ENCODE results near the gene CHRNA4. TPM values are rescaled to one million over a fixed set of nuclear protein-coding genes. Genes with fewer than 3 reads are reported as not detected.

Gene CHRNA4
- total RNA-seq, 2 donors from 2014 or later, result not detected

DNA sequence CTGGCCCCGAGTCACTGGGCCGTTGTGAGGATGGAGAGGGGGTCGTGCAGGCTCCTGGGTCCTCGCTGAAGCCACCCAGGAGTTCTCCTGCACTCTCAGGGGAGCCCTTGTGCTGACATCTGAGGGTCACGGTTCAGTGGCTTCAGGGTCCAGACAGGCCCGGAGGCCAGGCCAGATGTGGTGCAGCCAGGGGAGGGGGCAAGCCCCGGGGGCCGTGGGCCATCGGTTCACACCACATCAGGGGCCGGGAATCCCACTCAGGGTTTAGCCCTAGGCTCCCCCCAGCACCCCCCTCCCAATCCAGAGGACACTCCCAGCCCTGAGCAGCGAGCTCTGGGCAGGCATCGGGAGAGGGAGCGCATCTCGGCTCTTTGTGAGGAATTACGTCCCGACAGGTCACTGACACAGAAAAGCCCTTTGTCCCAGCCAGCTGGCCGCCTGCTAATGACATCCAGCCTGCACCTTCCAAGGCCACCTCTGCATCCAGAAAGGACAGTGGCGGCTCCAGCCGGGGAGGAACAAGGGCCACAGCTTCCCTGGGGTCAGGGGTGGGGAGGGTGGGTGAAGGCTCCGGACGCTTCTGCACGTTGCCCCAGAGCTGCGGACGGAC is 6.4 kb upstream of the CHRNA4 start:
- H3K27me3 Mint-ChIP-seq, result peaks cover 0 to 5% of the 10 kb centered on the region in 2 donors
- H3K9me3 Mint-ChIP-seq, result no peaks in the 10 kb centered on the region
- no peak overlapping the region for H3K4me3 Mint-ChIP-seq
- H3K36me3 Mint-ChIP-seq, result no peaks in the 10 kb centered on the region
- ATAC-seq, result no peak
- no peak overlapping the region for H3K27ac Mint-ChIP-seq
- no peaks in the 10 kb centered on the region for H3K4me1 Mint-ChIP-seq (ENCODE audit: low read depth in 2 of 2)
- DNase-seq (ENCODE audit: low spot score), result no peak

DNA sequence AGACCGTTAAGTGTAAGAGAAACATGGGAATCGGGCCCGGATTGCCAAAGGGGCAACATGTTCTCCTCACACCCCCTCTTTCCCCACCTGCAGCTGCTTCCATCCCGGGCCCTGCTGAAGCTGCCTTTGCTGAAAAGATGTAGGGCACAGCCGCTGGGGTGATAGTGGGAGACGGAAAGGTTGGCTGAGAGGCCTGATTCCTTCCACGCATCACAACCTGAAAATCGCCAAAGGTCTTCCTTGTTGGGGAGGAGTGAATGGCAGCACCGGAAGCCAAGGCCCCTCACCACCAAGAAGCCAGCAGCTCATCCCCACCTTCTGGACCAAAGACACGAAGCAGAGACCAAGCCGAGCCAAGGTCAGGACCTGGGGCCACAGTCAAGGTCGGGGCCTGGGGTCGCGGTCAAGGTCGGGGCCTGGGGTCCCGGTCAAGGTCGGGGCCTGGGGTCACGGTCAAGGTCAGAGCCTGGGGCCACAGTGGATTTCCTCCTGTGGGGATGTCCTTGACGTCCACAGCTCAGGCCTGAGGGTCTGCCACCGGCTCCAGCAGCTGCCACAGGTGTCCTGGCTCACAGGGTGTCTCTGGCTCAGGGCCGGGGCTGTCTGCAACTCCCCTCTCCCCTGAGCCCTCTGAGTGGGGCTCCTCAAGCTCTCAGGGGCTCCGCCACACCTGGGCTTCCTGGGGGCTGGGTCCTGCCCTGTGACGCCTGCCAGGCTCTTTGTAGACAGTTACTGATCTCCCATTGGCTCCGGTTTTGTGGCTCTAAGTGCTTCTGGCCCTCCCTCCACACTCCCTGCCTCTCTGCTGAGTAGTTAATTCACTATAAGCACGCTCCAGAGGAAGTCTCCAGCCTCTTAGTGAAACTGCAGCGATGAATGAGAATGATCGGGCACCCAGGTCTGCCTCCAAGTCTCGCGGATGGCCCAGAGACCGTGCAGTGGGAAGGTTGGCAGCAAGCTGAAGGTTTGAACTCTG is 5.5 kb upstream of the CHRNA4 start:
- Mint-ChIP-seq H3K9me3 (no peaks in the 10 kb centered on the region), H3K4me1 (ENCODE audit: low read depth in 2 of 2) (no peaks in the 10 kb centered on the region), H3K27ac (no peak overlapping the region), H3K27me3 (peaks cover 0 to 7% of the 10 kb centered on the region in 2 donors), H3K36me3 (no peaks in the 10 kb centered on the region), H3K4me3 (no peak overlapping the region)
- ATAC-seq (no peak), DNase-seq (ENCODE audit: low spot score) (no peak)

DNA sequence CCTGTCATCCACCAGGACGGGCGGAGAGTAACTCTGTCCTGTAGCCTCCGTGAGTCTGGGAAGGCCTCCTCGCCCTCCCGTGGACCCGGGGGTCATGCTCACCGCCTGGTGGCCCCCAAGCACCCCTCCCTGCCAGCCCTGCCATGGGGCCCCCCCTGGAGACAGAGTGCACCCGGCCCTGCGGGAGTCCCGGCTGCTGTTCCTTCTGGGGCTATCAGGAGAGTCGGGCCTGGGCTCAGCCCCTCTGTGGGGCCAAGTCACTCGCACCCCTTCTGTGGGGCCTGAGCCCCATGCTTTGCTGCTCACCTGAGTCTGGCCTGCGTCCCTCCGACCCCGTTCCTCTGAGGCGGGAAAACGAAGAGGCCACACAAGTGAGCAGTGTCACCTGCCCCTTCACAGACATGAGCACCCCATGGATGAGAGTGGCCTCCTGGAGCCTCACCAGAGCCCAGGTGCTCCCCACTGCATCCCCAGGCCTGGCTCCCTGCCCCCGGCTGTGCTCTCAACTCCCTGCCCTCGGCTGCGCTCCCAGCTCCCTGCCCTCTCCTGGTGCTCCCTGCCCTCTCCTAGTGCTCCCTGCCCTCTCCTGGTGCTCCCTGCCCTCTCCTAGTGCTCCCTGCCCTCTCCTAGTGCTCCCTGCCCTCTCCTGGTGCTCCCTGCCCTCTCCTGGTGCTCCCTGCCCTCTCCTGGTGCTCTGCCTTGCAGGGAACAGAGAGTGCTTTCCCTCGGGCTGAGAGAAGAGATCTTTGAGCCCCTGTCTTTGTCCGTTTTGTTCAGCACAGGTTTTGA is 4.6 kb upstream of the CHRNA4 start:
- no peak overlapping the region for H3K27ac Mint-ChIP-seq
- ATAC-seq (no peak), DNase-seq (ENCODE audit: low spot score) (no peak)
- no peak overlapping the region for H3K4me3 Mint-ChIP-seq
- H3K9me3 Mint-ChIP-seq, result no peaks in the 10 kb centered on the region
- H3K27me3 Mint-ChIP-seq, result peaks cover 0 to 7% of the 10 kb centered on the region in 2 donors
- no peaks in the 10 kb centered on the region for H3K4me1 Mint-ChIP-seq (ENCODE audit: low read depth in 2 of 2)
- H3K36me3 Mint-ChIP-seq, result no peaks in the 10 kb centered on the region

DNA sequence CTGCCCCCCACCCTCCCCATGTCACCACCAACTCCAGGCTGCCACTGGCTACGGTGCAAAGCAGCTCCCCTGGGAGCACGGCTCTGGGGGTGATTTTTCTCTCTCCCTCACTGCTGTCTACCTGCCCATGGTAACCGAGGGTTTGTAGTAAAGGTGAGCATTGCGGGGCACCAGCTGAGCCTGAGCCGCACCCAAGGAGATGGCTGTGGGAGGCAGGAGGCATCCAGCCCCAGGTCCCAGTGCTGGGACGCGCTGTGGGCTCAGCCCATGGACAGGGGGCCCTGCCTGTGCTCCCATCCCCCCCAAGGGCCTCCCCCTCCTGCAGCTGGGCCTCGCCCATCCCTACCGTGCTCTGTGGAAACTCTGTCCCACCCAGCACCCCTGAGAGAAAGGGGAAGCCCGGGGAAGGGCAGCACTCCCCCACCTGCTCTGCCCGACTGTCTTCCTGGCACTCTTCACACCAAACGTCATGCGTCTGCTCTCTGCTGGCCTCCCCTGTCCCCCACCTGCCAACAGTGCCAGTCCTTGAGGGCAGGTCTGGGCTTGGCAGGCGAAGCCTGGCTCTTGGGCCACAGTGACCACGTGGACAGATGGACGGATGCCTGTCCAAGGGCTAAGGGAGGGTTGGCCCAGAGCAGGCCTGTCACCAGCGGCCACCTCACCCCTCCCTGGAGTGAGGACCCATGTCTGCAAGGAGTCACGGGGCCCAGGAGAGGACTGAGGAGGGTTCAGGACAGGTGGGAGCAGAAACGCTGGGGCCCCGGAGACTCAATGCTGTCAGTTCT is 3.8 kb upstream of the CHRNA4 start:
- no peak overlapping the region for H3K4me3 Mint-ChIP-seq
- H3K9me3 Mint-ChIP-seq, result no peaks in the 10 kb centered on the region
- DNase-seq (ENCODE audit: low spot score) (no peak), ATAC-seq (peak in 1 of 2 donors; percentile 29)
- H3K36me3 Mint-ChIP-seq, result no peaks in the 10 kb centered on the region
- H3K27me3 Mint-ChIP-seq, result peaks cover 0 to 7% of the 10 kb centered on the region in 2 donors
- no peaks in the 10 kb centered on the region for H3K4me1 Mint-ChIP-seq (ENCODE audit: low read depth in 2 of 2)
- H3K27ac Mint-ChIP-seq, result no peak overlapping the region

DNA sequence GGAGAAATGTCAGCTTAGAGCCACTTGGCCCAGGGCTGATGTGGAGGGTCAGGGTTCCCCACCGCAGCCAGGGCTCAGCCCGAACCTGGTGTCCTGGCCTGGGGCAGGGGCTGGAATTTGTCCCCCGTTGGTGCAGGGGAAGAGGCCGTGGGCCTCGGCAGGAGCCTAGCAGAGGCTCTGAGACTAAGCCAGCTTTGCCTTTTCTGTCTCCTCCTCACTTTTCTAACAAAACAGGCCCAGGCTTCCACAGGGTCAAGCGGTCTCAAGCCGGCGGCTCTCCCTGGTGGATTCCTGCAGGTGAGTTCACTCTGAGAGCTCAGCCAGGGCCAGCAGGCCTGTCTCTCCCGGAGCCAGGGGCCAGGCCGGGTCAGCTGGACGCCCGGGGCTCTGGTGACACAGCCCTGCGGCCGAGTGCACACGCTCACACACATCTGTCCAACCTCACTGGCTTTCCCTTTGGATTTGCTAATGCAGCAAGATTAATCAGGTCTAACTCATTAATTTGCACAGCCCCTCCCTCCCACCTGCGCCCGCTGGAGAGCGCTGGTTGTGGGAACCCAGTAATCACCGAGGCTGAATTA is 2.9 kb upstream of the CHRNA4 start:
- Mint-ChIP-seq H3K4me1 (ENCODE audit: low read depth in 2 of 2) (no peaks in the 10 kb centered on the region), H3K4me3 (no peak overlapping the region), H3K27ac (no peak overlapping the region), H3K36me3 (no peaks in the 10 kb centered on the region), H3K27me3 (peaks cover 0 to 7% of the 10 kb centered on the region in 2 donors), H3K9me3 (no peaks in the 10 kb centered on the region)
- ATAC-seq (no peak), DNase-seq (ENCODE audit: low spot score) (no peak)

DNA sequence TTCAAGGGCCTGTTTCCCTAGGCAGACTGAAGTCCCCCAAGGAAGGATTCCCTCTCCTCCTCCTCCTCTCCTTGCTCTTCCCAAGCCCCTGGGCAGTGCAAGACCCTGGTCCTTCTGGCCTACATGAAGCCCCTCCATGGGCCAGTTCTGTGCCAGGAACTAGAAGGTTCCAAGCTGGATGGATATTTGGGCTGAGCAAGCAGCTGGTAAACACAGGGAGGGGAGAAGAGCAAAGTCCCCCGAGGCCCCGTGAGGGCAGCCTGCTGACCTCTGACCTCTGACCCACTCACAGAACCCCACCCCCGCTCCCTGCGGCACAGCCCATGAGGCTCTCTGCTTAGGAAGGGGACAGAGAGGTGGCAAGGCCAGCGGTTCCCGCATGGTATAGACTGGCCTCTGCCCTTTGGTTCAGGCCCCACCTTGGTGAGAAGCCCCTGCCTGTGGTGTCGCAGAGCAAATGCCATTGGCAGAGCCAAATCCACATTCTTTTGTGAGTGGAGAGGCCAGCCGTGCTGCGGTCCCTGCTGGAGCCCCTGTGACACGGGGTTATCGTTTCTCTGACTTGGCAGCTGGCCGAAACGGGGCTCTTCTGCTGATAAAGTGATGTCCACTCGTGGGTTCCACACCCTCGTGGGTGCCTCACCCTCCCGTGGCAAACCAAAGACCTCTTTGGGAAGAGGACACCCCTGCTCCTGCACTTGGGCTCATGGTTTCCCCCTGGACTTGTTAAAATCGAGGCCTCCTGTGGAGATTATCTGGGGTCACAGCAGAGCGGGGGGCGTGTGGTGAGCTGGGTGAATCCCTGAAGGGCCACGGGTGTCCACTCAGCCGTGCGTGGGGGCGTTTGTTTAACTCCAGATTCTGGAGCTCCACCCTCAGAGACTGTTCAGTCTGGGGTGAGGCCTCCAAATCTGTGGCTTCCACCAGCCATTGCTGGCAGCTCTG is 2.1 kb upstream of the CHRNA4 start:
- H3K9me3 Mint-ChIP-seq, result no peaks in the 10 kb centered on the region
- H3K27me3 Mint-ChIP-seq, result peaks cover 0 to 7% of the 10 kb centered on the region in 2 donors
- H3K27ac Mint-ChIP-seq, result no peak overlapping the region
- DNase-seq (ENCODE audit: low spot score) (no peak), ATAC-seq (no peak)
- no peaks in the 10 kb centered on the region for H3K36me3 Mint-ChIP-seq
- H3K4me1 Mint-ChIP-seq (ENCODE audit: low read depth in 2 of 2), result no peaks in the 10 kb centered on the region
- no peak overlapping the region for H3K4me3 Mint-ChIP-seq

DNA sequence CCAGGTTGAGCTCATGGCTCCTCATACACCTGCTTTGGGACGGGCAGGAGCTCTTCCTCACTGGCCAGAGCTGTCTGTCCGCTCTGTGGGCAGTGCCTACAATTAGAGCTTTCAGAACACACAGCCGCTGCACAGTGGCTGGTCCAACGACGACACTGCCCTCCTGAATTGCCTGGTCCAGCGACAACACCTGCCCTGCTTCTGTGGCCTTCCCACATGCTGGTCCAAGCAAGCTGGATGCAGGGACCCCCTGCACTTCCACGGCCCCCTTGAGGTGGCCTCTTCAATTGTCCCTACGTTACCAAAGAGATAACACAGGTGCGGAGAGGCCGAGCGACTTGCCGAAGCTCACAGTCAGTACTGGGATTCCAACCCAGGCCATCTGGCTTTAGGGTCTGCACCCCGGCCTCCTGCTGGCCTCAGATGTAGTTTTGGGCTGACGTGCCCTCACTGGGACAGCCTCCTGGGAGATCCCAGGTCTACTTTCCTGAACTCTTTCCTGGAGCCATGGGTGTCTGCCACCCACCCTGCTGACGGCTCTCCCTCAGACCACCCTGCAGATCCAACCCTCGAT is 1.4 kb upstream of the CHRNA4 start:
- no peaks in the 10 kb centered on the region for H3K9me3 Mint-ChIP-seq
- no peak overlapping the region for H3K4me3 Mint-ChIP-seq
- DNase-seq (ENCODE audit: low spot score) (no peak), ATAC-seq (no peak)
- H3K4me1 Mint-ChIP-seq (ENCODE audit: low read depth in 2 of 2), result no peaks in the 10 kb centered on the region
- no peak overlapping the region for H3K27ac Mint-ChIP-seq
- no peaks in the 10 kb centered on the region for H3K36me3 Mint-ChIP-seq
- H3K27me3 Mint-ChIP-seq, result peaks cover 0 to 7% of the 10 kb centered on the region in 2 donors

DNA sequence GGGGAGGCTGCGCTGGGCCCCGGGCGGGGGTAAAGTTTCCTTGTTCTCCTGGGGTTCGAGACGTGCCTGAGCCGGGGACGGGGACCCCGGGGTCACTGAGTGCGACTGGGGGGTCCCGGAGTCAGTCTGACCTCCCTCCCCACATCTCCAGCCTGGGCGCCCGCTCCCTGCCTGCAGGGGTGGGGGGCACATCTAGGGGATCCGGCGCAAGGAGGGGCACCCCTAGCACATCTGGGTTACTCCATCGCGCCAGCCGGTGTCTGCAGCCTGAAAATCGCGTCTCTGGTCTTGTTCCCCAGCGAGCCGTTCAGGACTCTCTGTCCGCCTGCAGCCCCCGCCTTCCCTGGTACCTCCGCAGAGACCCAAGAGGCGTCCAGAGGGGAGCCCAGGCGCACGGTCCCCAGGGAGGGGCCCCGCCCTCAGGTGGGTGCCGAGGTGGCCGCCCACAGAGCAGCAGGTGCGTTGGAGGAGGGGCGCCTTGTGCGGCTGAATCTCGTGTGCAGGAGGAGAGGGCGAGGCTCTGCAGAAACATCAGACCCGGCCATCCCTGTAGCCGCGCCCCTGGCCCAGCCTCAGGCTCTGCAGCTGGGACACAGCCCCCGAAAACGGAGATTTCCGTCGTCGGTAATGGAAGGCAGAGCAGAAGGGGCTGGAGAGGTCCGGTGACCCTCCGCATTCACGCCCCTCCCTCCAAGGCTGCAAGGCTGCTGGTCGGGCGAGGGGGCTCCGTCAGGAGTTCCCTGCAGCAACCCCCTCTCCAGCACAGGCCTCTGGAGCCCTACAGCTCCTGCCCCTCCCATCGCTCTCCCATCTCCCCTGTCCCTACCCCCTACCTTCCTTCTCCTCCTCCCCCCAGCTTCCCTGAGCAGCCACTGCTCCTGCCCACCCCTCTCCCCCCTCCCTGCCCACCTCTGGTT is 628 bp upstream of the CHRNA4 start:
- H3K4me1 Mint-ChIP-seq (ENCODE audit: low read depth in 2 of 2), result no peaks in the 10 kb centered on the region
- H3K36me3 Mint-ChIP-seq, result no peaks in the 10 kb centered on the region
- no peak overlapping the region for H3K4me3 Mint-ChIP-seq
- peaks cover 0 to 7% of the 10 kb centered on the region in 2 donors for H3K27me3 Mint-ChIP-seq
- ATAC-seq, result no peak
- H3K9me3 Mint-ChIP-seq, result no peaks in the 10 kb centered on the region
- H3K27ac Mint-ChIP-seq, result no peak overlapping the region
- DNase-seq (ENCODE audit: low spot score), result no peak

DNA sequence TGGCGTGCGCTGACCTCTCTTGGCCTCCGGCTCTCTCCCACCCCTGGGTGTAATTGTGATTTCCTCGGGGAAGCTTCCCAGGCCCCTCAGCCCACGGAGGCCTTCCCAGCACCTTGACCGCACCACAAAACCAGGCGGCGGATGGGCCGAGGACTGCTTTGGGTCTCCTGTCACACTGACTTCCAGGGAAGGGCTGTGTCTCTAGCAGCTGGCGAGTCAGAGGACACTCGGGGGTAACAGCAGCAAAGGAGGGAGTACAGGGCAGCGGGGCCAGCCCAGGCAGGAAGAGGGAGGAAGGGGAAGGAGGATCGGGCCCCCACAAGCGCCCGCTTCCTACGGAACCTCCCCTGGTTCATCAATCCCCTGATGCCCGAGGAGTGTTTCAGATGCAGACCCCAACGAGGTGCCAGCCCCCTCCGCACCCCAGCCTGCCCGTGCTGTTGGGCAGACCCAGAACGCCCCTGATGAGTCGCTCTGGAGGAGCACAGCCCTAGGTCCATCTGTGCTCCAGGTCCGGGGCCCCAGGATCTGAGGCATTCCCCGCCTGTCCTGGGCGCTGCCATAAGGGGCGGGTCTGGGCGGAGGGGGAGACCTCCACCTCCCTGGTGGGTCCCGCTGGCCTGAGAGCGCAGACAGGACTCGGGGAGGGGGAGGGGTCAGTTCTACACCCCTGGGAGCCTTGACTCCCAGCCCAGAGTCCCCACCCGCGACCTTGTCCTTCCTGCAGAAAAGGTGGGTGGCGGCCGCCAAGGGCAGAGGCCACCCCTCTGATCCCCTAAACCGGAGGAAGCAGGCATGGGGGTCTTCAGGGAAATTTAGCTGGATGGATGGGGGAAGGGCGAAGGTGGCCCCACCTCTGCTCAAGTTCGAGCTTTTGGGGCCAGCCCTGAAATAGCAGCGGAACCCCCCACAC is 956 bp downstream of the CHRNA4 start:
- Mint-ChIP-seq H3K4me3 (no peak overlapping the region), H3K27ac (no peak overlapping the region), H3K36me3 (no peaks in the 10 kb centered on the region), H3K27me3 (peaks cover 0 to 7% of the 10 kb centered on the region in 2 donors), H3K9me3 (no peaks in the 10 kb centered on the region), H3K4me1 (ENCODE audit: low read depth in 2 of 2) (no peaks in the 10 kb centered on the region)
- ATAC-seq (no peak), DNase-seq (ENCODE audit: low spot score) (no peak)

DNA sequence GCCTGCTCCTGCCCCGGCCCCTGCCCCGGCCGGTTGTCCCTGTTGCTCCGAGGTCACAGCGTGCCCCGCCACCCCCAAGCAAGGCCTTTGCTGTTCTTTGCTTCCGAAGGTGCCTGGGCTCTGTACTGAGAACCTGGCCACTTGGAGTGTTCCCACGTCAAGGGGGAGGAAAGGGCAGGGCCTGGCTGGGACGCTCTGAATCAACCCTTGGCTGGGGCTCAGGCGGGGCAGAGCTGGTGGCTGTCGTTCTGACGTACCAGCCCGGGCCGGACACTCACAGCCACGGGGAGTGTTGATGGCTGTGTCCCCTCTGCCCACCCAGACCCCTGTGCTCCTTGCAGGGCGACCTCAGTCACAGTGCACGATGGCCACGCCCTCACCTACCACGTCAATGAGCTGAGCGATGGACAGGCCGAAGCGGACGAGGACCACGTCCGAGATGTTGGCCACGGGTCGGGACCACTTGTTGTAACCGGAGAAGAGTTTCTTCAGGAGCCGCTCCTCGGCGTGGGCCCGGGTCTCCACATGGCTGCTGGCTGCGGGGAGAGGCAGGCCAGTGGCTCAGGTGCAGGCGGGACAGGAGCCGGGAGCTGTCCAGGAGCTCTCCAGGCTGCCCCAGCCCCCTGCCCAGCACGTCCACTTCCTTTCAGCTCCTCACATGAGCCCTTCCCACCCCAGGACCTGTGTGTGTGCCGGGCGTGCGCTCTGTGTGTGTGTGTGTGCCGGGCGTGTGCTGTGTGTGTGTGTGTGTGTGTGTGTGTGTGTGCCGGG is 1.8 kb downstream of the CHRNA4 start:
- Mint-ChIP-seq H3K4me1 (ENCODE audit: low read depth in 2 of 2) (no peaks in the 10 kb centered on the region), H3K36me3 (no peaks in the 10 kb centered on the region), H3K27me3 (peaks cover 0 to 7% of the 10 kb centered on the region in 2 donors), H3K9me3 (no peaks in the 10 kb centered on the region), H3K4me3 (no peak overlapping the region), H3K27ac (no peak overlapping the region)
- DNase-seq (ENCODE audit: low spot score) (no peak), ATAC-seq (no peak)
